Body of pancreas (tissue), 4 donors: ENCODE measurements around the gene UBR1.

ENCODE experiments used
- CTCF ChIP-seq, 7 experiments: fragments of 450-650 bp in 4 of 7; fragments of 200-600 bp in 3 of 7; sonication (generic) in 3 of 7; IDR thresholded peaks; one replicate each; pipeline ENCODE4 v1.5.1; 2016 to 2019; ENCODE audit warnings: antibody characterized with exemption in 7 of 7
- POLR2A ChIP-seq, 3 donors: fragments of 450-650 bp; IDR thresholded peaks; one replicate each; pipeline ENCODE4 v1.6.1; 2016; ENCODE audit warnings: antibody characterized with exemption in 3 of 3, mild to moderate bottlenecking in 2 of 3

- no peak for TF ChIP-seq POLR2A (IDR thresholded peaks at IDR 0.05)
- no peak for TF ChIP-seq CTCF (IDR thresholded peaks at IDR 0.05)
These were observed 173.9 kb downstream of the UBR1 start for GRCh38 chr15:42931702-42932486.
